ENCODE data around the gene TUBA4B. TPM values are rescaled to one million over a fixed set of nuclear protein-coding genes. Genes with fewer than 3 reads are reported as not detected.
A peak's percentile ranks its signal among the peaks of the same experiment; 100 is the strongest.

Gene TUBA4B
- total RNA-seq, 4 donors from 2014 or later: not detected

DNA sequence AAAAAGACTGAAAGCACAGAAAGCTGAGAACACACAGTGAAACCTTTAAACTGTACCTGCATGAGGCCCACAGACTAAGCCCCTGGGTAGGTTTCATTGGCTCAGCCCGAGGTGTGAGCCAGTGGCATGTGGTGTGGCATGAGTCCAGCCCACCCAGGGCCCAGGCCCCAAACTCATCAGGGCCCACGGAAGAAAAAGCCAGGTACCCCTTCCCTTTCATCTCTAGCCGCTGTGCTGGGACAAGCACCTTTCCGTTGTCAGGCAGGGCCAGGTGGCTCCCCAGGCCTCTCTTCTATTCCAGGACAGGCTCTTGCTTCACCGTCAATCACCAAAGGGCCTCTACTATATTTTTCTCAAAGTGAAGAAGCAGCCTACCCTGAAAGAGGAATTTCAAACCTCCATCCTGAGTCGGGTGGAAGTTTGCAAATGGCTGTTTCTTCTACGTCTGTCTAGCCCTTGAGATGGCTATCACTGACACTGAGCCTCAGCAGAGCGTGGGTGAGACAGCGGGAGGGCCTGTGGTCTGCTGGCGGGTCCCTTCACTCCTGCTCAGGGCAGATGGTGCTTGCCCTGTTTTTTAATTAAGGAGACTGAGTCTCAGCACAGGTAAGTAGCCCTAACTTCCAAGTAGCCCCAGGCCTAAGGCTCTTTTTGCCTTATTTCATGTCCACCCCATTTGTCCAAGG is 34.7 kb downstream of the TUBA4B start:
- Histone ChIP-seq H3K4me3 (no peak overlapping the region), H3K27me3 (no peaks in the 10 kb centered on the region), H3K9me3 (no peaks in the 10 kb centered on the region), H3K36me3 (peaks cover 0 to 42% of the 10 kb centered on the region in 2 donors), H3K27ac (peak overlapping the region in 1 of 4 donors; percentile 76), H3K4me1 (peaks cover 0 to 49% (median 6%) of the 10 kb centered on the region in 3 donors)
- ATAC-seq: no peak
- TF ChIP-seq CTCF (IDR thresholded peaks at IDR 0.05) (no peak), POLR2AphosphoS5 (IDR thresholded peaks at IDR 0.05) (no peak), POLR2A (IDR thresholded peaks at IDR 0.05) (no peak), EP300 (IDR thresholded peaks at IDR 0.05) (no peak)
- 81 to 100% methylated on average over 4 to 8 of the region's 10 CpGs for WGBS, 2 donors (ENCODE audit: low coverage in 1 of 2)

DNA sequence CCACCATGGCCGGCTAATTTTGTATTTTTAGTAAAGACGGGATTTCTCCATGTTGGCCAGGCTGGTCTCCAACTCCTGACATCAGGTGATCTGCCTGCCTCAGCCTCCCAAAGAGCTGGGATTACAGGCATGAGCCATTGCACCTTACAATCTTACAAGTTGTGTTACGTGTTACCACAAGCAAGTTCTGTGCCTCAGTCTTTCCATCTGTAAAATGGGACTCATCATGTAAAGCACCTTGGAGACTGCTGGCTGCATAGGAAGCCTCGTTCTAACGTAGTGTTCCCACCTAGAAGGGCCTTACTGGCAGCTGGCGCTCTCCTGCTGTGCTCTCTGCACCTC is 36.1 kb downstream of the TUBA4B start:
- H3K9me3 ChIP-seq: no peaks in the 10 kb centered on the region
- no peak overlapping the region for H3K4me3 ChIP-seq
- TF ChIP-seq POLR2A (IDR thresholded peaks at IDR 0.05): no peak
- H3K36me3 ChIP-seq: peaks cover 0 to 28% of the 10 kb centered on the region in 2 donors
- H3K4me1 ChIP-seq: peaks cover 0 to 48% (median 6%) of the 10 kb centered on the region in 3 donors
- no peak for ATAC-seq
- H3K27ac ChIP-seq: peak overlapping the region in 3 of 4 donors; percentile 72 to 85 (median 76)
- WGBS, 2 donors (ENCODE audit: low coverage in 1 of 2): 55 to 80% methylated on average over 1 to 2 of the region's 6 CpGs
- no peaks in the 10 kb centered on the region for H3K27me3 ChIP-seq

GRCh38 chr2:219289537-219290361 is 36.7 kb downstream of the TUBA4B start:
- WGBS, 2 donors (ENCODE audit: low coverage in 1 of 2): 19% methylated on average over 6 of the region's 16 CpGs; no CpG with 5 or more reads in 1 of the 2 donors
- Histone ChIP-seq H3K27me3 (no peaks in the 10 kb centered on the region), H3K4me1 (peaks cover 0 to 47% (median 6%) of the 10 kb centered on the region in 3 donors), H3K4me3 (no peak overlapping the region), H3K27ac (peak overlapping the region in 3 of 4 donors; percentile 72 to 85 (median 76)), H3K36me3 (peaks cover 0 to 22% of the 10 kb centered on the region in 2 donors), H3K9me3 (no peaks in the 10 kb centered on the region)
- TF ChIP-seq POLR2AphosphoS5 (IDR thresholded peaks at IDR 0.05) (peak; percentile 75), POLR2A (IDR thresholded peaks at IDR 0.05) (no peak)
- peak; percentile 76 for ATAC-seq

- Histone ChIP-seq H3K4me3 (no peak overlapping the region), H3K4me1 (peaks cover 0 to 45% (median 6%) of the 10 kb centered on the region in 3 donors), H3K27me3 (no peaks in the 10 kb centered on the region), H3K36me3 (peaks cover 0 to 13% of the 10 kb centered on the region in 2 donors), H3K27ac (peak overlapping the region in 3 of 4 donors; percentile 72 to 85 (median 76)), H3K9me3 (no peaks in the 10 kb centered on the region)
- WGBS, 2 donors (ENCODE audit: low coverage in 1 of 2): 79% methylated on average over 5 of the region's 16 CpGs; no CpG with 5 or more reads in 1 of the 2 donors
- no peak for ATAC-seq
- TF ChIP-seq EP300 (IDR thresholded peaks at IDR 0.05): no peak
- TF ChIP-seq POLR2AphosphoS5 (IDR thresholded peaks at IDR 0.05): no peak
- TF ChIP-seq CTCF (IDR thresholded peaks at IDR 0.05): no peak
- TF ChIP-seq POLR2A (IDR thresholded peaks at IDR 0.05): no peak
Observed at GRCh38 chr2:219290381-219291171, 37.5 kb downstream of the TUBA4B start.

GRCh38 chr2:219291394-219291793 is 38.4 kb downstream of the TUBA4B start:
- WGBS, 2 donors (ENCODE audit: low coverage in 1 of 2): 60% methylated on average over 1 of the region's 7 CpGs; no CpG with 5 or more reads in 1 of the 2 donors
- H3K27ac ChIP-seq: peak overlapping the region in 1 of 4 donors; percentile 76
- peaks cover 0 to 37% (median 4%) of the 10 kb centered on the region in 3 donors for H3K4me1 ChIP-seq

More at GRCh38 chr2:219291394-219291793, 38.4 kb downstream of the TUBA4B start:
- TF ChIP-seq EP300 (IDR thresholded peaks at IDR 0.05) (no peak), POLR2A (IDR thresholded peaks at IDR 0.05) (no peak), CTCF (IDR thresholded peaks at IDR 0.05) (no peak), POLR2AphosphoS5 (IDR thresholded peaks at IDR 0.05) (no peak)
- Histone ChIP-seq H3K4me3 (no peak overlapping the region), H3K9me3 (no peaks in the 10 kb centered on the region), H3K36me3 (peaks cover 0 to 5% of the 10 kb centered on the region in 2 donors), H3K27me3 (no peaks in the 10 kb centered on the region)
- no peak for ATAC-seq
